ENCODE measurements around the gene NOD2. TPM values are rescaled to one million over a fixed set of nuclear protein-coding genes. Genes with fewer than 3 reads are reported as not detected.

The NOD2 gene
- polyA plus RNA-seq, 1 donor = 0.67 TPM

GRCh38 chr16:50717091-50717490 lies 23.7 kb downstream of the NOD2 start:
- Histone ChIP-seq H3K4me1 (ENCODE audit: control insufficient read depth, insufficient read depth, low read length) (peaks cover 47% of the 10 kb centered on the region), H3K36me3 (ENCODE audit: control insufficient read depth, insufficient read depth, low read length) (no peaks in the 10 kb centered on the region), H3K27me3 (ENCODE audit: control insufficient read depth, insufficient read depth, low read length) (no peaks in the 10 kb centered on the region), H3K9me3 (ENCODE audit: control insufficient read depth, low read depth, low read length) (no peaks in the 10 kb centered on the region), H3K27ac (ENCODE audit: low read length) (no peak overlapping the region), H3K4me3 (ENCODE audit: low read length) (no peak overlapping the region)
- peak in 1 of 2 donors; percentile 65 for DNase-seq
- WGBS (ENCODE audit: insufficient coverage, low lambda C conversion rate) = no CpG with 5 or more reads among the region's 4 CpGs

DNA sequence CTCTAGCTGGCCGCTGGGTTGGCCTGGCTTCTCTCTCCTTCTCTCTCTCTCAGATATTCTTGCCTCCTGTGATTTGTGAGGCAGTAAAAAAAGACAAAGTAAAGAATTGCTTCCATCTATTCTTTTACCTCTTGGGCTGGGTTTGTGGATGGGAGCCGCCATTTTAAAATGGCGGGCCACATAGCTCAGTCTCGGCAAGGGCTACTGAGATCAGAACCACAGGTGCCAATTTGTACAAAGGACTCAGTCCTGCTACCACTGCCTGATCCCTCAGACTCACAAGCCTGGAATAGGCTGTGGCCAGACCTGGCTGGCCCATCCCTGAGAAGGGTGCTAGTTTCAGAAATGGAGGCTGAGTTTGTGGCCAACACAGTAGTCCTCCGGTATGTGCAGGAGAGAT lies 24.1 kb downstream of the NOD2 start:
- Histone ChIP-seq H3K27ac (ENCODE audit: low read length) (no peak overlapping the region), H3K36me3 (ENCODE audit: control insufficient read depth, insufficient read depth, low read length) (no peaks in the 10 kb centered on the region), H3K4me3 (ENCODE audit: low read length) (no peak overlapping the region), H3K27me3 (ENCODE audit: control insufficient read depth, insufficient read depth, low read length) (no peaks in the 10 kb centered on the region), H3K9me3 (ENCODE audit: control insufficient read depth, low read depth, low read length) (no peaks in the 10 kb centered on the region), H3K4me1 (ENCODE audit: control insufficient read depth, insufficient read depth, low read length) (peaks cover 46% of the 10 kb centered on the region)
- DNase-seq = no peak
- WGBS (ENCODE audit: insufficient coverage, low lambda C conversion rate) = 50% methylated on average over 1 of the region's 5 CpGs

GRCh38 chr16:50718061-50718760 lies 24.8 kb downstream of the NOD2 start:
- Histone ChIP-seq H3K27me3 (ENCODE audit: control insufficient read depth, insufficient read depth, low read length) (no peaks in the 10 kb centered on the region), H3K27ac (ENCODE audit: low read length) (no peak overlapping the region), H3K9me3 (ENCODE audit: control insufficient read depth, low read depth, low read length) (no peaks in the 10 kb centered on the region), H3K4me3 (ENCODE audit: low read length) (no peak overlapping the region), H3K4me1 (ENCODE audit: control insufficient read depth, insufficient read depth, low read length) (peaks cover 41% of the 10 kb centered on the region), H3K36me3 (ENCODE audit: control insufficient read depth, insufficient read depth, low read length) (no peaks in the 10 kb centered on the region)
- DNase-seq = peak in 1 of 2 donors; percentile 13
- WGBS (ENCODE audit: insufficient coverage, low lambda C conversion rate) = 95% methylated on average over 4 of the region's 16 CpGs

- no CpG with 5 or more reads among the region's 9 CpGs for WGBS (ENCODE audit: insufficient coverage, low lambda C conversion rate)
- Histone ChIP-seq H3K27ac (ENCODE audit: low read length) (no peak overlapping the region), H3K27me3 (ENCODE audit: control insufficient read depth, insufficient read depth, low read length) (no peaks in the 10 kb centered on the region), H3K4me3 (ENCODE audit: low read length) (no peak overlapping the region), H3K4me1 (ENCODE audit: control insufficient read depth, insufficient read depth, low read length) (peaks cover 34% of the 10 kb centered on the region), H3K9me3 (ENCODE audit: control insufficient read depth, low read depth, low read length) (no peaks in the 10 kb centered on the region), H3K36me3 (ENCODE audit: control insufficient read depth, insufficient read depth, low read length) (no peaks in the 10 kb centered on the region)
- DNase-seq = no peak
These were observed 25.5 kb downstream of the NOD2 start for GRCh38 chr16:50718761-50719400.

DNA sequence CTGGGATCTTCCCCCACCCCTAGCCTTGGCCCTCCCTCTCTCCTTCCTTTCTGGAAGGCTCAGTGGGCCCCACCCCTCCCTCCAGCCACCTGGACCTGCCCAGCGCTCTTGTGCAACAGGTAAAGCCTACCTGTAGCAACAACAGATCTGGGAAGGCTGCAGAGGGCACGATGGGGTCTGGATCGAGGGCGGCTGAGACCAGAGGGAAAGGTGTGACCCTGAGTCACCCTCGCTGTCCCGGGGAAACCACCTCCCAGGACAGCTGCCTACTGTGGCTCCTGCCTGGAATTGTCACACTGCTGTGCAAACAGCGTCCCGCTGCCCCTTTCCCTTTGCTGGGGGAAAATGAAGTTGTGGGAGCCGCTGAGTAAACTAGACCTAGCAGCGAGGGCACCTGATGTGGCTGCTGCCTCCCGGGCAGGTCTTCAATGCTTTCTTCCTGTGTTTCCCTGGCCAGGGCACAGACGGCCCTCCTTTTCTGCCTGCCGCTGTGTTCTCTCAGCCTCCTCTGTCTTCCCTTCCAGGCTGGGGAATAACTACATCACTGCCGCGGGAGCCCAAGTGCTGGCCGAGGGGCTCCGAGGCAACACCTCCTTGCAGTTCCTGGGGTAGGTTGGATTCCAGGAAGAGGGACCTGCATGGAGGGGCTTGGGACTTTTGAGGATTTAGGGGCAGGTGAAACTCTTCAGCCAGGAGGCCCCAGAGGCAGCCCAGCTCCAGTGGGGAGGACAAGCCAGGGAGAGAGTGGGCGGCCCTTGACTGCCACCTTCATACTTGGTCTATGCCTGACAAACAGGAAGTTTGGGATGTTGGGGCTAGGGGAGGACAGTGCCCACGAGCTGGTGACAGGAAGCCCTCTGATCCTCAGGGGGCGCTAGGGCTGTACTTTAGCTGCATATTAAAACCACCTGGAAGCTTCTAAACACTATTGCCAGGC lies 26.3 kb downstream of the NOD2 start:
- peak in 1 of 2 donors; percentile 79 for DNase-seq
- Histone ChIP-seq H3K27me3 (ENCODE audit: control insufficient read depth, insufficient read depth, low read length) (no peaks in the 10 kb centered on the region), H3K4me1 (ENCODE audit: control insufficient read depth, insufficient read depth, low read length) (peaks cover 30% of the 10 kb centered on the region), H3K27ac (ENCODE audit: low read length) (peak overlapping the region; percentile 24), H3K36me3 (ENCODE audit: control insufficient read depth, insufficient read depth, low read length) (no peaks in the 10 kb centered on the region), H3K4me3 (ENCODE audit: low read length) (peak overlapping the region; percentile 14), H3K9me3 (ENCODE audit: control insufficient read depth, low read depth, low read length) (no peaks in the 10 kb centered on the region)
- no CpG with 5 or more reads among the region's 20 CpGs for WGBS (ENCODE audit: insufficient coverage, low lambda C conversion rate)

DNA sequence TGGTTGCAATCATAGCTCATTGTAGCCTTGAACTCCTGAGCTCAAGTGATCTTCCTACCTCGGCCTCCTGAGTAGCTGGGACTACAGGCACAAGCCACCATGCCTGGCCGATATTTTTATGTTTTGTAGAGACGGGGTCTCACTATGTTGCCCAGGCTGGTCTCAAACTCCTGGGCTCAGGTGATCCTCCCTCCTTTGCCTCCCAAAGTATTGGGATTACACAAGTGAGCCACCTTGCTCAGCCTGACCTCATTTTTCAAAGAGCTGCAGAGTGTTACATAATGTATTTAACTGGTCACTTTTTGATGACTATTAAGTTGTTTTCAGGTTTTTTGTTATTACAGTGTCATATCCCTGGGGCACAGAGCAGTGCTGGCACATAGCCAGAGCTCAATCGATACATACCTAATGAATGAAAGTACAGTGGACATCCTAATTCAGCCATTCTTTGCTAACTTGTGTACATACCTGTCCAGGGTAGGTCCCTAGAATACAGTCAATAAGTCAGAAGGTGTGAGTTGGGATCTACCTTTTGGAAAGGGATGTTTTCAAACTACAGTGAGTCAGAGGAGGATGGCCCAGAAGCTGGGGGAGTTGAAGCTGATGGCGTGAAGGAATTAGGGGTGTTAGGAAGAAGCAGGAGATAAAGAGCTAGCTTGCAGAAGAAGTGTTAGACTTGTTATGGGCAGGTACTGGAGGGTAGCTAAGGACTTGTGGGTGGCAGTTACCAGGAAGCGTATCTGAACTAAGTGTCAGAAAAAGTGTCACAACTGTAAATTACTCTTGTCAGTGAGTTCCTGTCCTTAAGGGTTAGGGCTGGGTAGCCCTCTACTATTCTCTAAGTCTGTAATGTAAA lies 28.4 kb downstream of the NOD2 start:
- no peak for DNase-seq
- no peak overlapping the region for H3K4me3 ChIP-seq (ENCODE audit: low read length)
- no peak overlapping the region for H3K27ac ChIP-seq (ENCODE audit: low read length)
- no peaks in the 10 kb centered on the region for H3K9me3 ChIP-seq (ENCODE audit: control insufficient read depth, low read depth, low read length)
- H3K4me1 ChIP-seq (ENCODE audit: control insufficient read depth, insufficient read depth, low read length) = peaks cover 22% of the 10 kb centered on the region
- WGBS (ENCODE audit: insufficient coverage, low lambda C conversion rate) = no CpG with 5 or more reads among the region's 6 CpGs
- H3K27me3 ChIP-seq (ENCODE audit: control insufficient read depth, insufficient read depth, low read length) = no peaks in the 10 kb centered on the region
- H3K36me3 ChIP-seq (ENCODE audit: control insufficient read depth, insufficient read depth, low read length) = no peaks in the 10 kb centered on the region

DNA sequence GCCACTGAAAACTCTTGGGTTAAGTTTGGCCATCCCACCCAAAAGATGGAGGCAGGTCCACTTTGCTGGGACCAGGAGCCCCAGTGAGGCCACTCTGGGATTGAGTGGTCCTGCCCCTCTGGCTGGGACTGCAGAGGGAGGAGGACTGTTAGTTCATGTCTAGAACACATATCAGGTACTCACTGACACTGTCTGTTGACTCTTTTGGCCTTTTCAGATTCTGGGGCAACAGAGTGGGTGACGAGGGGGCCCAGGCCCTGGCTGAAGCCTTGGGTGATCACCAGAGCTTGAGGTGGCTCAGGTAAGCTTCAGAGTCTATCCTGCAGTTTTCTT lies 29.0 kb downstream of the NOD2 start:
- Histone ChIP-seq H3K36me3 (ENCODE audit: control insufficient read depth, insufficient read depth, low read length) (no peaks in the 10 kb centered on the region), H3K27me3 (ENCODE audit: control insufficient read depth, insufficient read depth, low read length) (no peaks in the 10 kb centered on the region), H3K4me3 (ENCODE audit: low read length) (no peak overlapping the region), H3K4me1 (ENCODE audit: control insufficient read depth, insufficient read depth, low read length) (peaks cover 17% of the 10 kb centered on the region), H3K27ac (ENCODE audit: low read length) (no peak overlapping the region), H3K9me3 (ENCODE audit: control insufficient read depth, low read depth, low read length) (no peaks in the 10 kb centered on the region)
- no CpG with 5 or more reads among the region's 1 CpG for WGBS (ENCODE audit: insufficient coverage, low lambda C conversion rate)
- DNase-seq = no peak

DNA sequence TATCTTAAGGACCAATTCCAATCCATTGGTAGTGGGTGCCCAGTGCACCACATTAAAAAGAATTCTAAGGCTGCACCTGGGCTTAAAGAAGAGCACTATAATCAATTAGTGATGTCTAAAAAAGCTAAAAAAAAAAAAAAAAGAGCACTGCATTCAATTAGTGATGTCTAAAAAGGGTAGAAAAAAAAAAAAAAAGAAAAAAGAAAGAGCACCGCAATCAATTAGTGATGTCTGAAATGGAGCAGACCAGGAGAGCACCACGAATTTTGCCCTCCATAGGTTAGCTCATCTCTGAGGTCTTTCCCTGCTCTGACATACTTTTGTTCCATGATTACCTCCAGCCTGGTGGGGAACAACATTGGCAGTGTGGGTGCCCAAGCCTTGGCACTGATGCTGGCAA lies 29.6 kb downstream of the NOD2 start:
- WGBS (ENCODE audit: insufficient coverage, low lambda C conversion rate) = no CpG with 5 or more reads among the region's 2 CpGs
- no peak overlapping the region for H3K27ac ChIP-seq (ENCODE audit: low read length)
- no peaks in the 10 kb centered on the region for H3K9me3 ChIP-seq (ENCODE audit: control insufficient read depth, low read depth, low read length)
- no peak overlapping the region for H3K4me3 ChIP-seq (ENCODE audit: low read length)
- H3K4me1 ChIP-seq (ENCODE audit: control insufficient read depth, insufficient read depth, low read length) = peaks cover 12% of the 10 kb centered on the region
- no peak for DNase-seq
- no peaks in the 10 kb centered on the region for H3K27me3 ChIP-seq (ENCODE audit: control insufficient read depth, insufficient read depth, low read length)
- H3K36me3 ChIP-seq (ENCODE audit: control insufficient read depth, insufficient read depth, low read length) = no peaks in the 10 kb centered on the region

- H3K36me3 ChIP-seq (ENCODE audit: control insufficient read depth, insufficient read depth, low read length) = no peaks in the 10 kb centered on the region
- H3K4me1 ChIP-seq (ENCODE audit: control insufficient read depth, insufficient read depth, low read length) = peaks cover 12% of the 10 kb centered on the region
- H3K27ac ChIP-seq (ENCODE audit: low read length) = no peak overlapping the region
- H3K27me3 ChIP-seq (ENCODE audit: control insufficient read depth, insufficient read depth, low read length) = no peaks in the 10 kb centered on the region
- no peaks in the 10 kb centered on the region for H3K9me3 ChIP-seq (ENCODE audit: control insufficient read depth, low read depth, low read length)
- DNase-seq = no peak
- no peak overlapping the region for H3K4me3 ChIP-seq (ENCODE audit: low read length)
These were observed 30.9 kb downstream of the NOD2 start for GRCh38 chr16:50724306-50724705.
